Caco-2 (cell line): Measurements from ENCODE around the gene LMNTD2. TPM values are rescaled to one million over a fixed set of nuclear protein-coding genes. Genes with fewer than 3 reads are reported as not detected.

Experiments used
- BruUV-seq: library from RNA; stranded (reverse); fragments of 400-500 nt; replicated peaks from 2 replicates; lab custom pipeline; 2021; lab: Mats Ljungman, UMichigan
- CTCF ChIA-PET: fragments of 300-600 bp; sonication (Branson Sonifier 250); formaldehyde crosslinking; loops from one replicate; lab custom pipeline; 2022; ENCODE audit warnings: antibody characterized with exemption; lab: Charles Lee
- POLR2A ChIA-PET: fragments of 300-600 bp; sonication (Branson Sonifier 250); formaldehyde crosslinking; loops from one replicate; lab custom pipeline; 2022; ENCODE audit warnings: antibody characterized with exemption; lab: Charles Lee
- DNase-seq, 2 experiments: peaks; one replicate each; pipeline versions ENCODE4 v3.0.0 to v3.0.0-alpha.2; 2020 to 2022
- H3K27me3 ChIP-seq: replicated peaks from 2 replicates; pipeline ENCODE4 v1.6.0; 2011; ENCODE audit warnings: low read length; ENCODE audit not compliant: control insufficient read depth, insufficient read depth
- H3K36me3 ChIP-seq: 2 replicates; pipeline ENCODE4 v1.5.1; 2011; ENCODE audit warnings: low read length; ENCODE audit not compliant: control insufficient read depth, insufficient read depth
- H3K4me1 ChIP-seq: fragments of 250-450 bp; sonication (Bioruptor Pico); 2 replicates; pipeline ENCODE4 v1.5.1; 2020; ENCODE audit warnings: mild to moderate bottlenecking
- H3K4me3 ChIP-seq: 2 replicates; pipeline ENCODE4 v1.5.1; 2011; ENCODE audit warnings: low read depth, mild to moderate bottlenecking, control low read depth, low read length
- H3K9me3 ChIP-seq: fragments of 250-450 bp; sonication (Bioruptor Pico); 2 replicates; pipeline ENCODE4 v1.5.1; 2020; ENCODE audit warnings: mild to moderate bottlenecking, moderate library complexity
- H3K27ac Mint-ChIP-seq: one replicate; pipeline ENCODE4 v1.8.0; 2022; ENCODE audit warnings: mixed read lengths; ENCODE audit not compliant: unreplicated experiment
- H3K27me3 Mint-ChIP-seq: one replicate; pipeline ENCODE4 v1.8.0; 2022; ENCODE audit warnings: mixed read lengths; ENCODE audit not compliant: insufficient read depth, unreplicated experiment
- H3K36me3 Mint-ChIP-seq: one replicate; pipeline ENCODE4 v1.8.0; 2022; ENCODE audit warnings: mild to moderate bottlenecking, mixed read lengths; ENCODE audit not compliant: insufficient read depth, unreplicated experiment
- H3K4me1 Mint-ChIP-seq: one replicate; pipeline ENCODE4 v1.8.0; 2022; ENCODE audit warnings: low read depth, mixed read lengths; ENCODE audit not compliant: unreplicated experiment
- H3K4me3 Mint-ChIP-seq: one replicate; pipeline ENCODE4 v1.8.0; 2022; ENCODE audit warnings: mild to moderate bottlenecking, moderate library complexity, mixed read lengths; ENCODE audit not compliant: unreplicated experiment
- H3K9me3 Mint-ChIP-seq: one replicate; pipeline ENCODE4 v1.8.0; 2022; ENCODE audit warnings: mixed read lengths; ENCODE audit not compliant: unreplicated experiment
- intact Hi-C: fragments of 100-400 bp; cut with micrococcal nuclease; formaldehyde crosslinking; loops from one replicate; pipeline ENCODE4 v1.10.0; 2022; ENCODE audit not compliant: unreplicated experiment
- total RNA-seq: library from RNA; stranded (reverse); gene quantifications from 2 replicates; pipeline ENCODE4 v1.2.3, GENCODE V29; 2022
- TF ChIP-seq, protein P1 (sequence below), 2 experiments: fragments of 200-600 bp in 1 of 2; IDR thresholded peaks; 1 replicate in 1 of 2; 2 replicates in 1 of 2; pipeline versions ENCODE4 v1.5.1 to v1.8.0; 2011 to 2022; ENCODE audit warnings: antibody characterized with exemption in 1 of 2, control low read depth in 1 of 2, inconsistent platforms in 1 of 2, low read depth in 1 of 2, low read length in 1 of 2, mild to moderate bottlenecking in 1 of 2, moderate library complexity in 1 of 2; ENCODE audit not compliant: insufficient read depth in 1 of 2, severe bottlenecking in 1 of 2, unreplicated experiment in 1 of 2

Gene LMNTD2
- total RNA-seq, 1 experiment from 2014 or later, result 11.9 TPM

DNA sequence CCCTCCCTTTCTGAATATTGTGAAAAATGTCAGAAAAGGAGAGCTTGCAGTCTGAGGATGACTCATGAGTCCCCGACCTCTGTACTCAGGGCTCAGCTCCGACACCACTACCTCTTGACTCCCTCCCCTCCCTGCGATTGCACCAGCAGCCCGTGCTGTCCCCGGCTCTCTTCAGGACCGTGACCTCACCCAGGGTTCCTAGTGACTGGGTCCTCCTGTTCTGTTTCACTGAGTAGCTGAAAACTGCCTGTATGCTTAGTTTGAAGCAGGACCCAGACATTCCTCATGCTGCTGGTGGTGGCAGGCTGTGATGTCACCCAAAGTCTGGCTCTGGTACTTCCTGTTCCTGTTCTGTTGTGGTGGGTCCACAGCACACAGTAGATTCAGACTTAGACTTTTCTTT is 27.4 kb upstream of the LMNTD2 start:
- no peak overlapping the region for H3K4me3 ChIP-seq
- peaks cover 3% of the 10 kb centered on the region for H3K36me3 ChIP-seq
- DNase-seq, result peak; percentile 91 to 93
- H3K4me1 Mint-ChIP-seq, result peaks cover 29% of the 10 kb centered on the region
- H3K9me3 ChIP-seq, result no peaks in the 10 kb centered on the region
- peaks cover 25% of the 10 kb centered on the region for H3K4me1 ChIP-seq
- POLR2A ChIA-PET, result interaction anchor here (0.6 to 1.2 kb wide), 5 partner anchors 12 to 231 kb away, joined by 3 to 17 read pairs (median 9); partner anchors contain the start of genes PHRF1 and TMEM80
- TF ChIP-seq, protein P1, sequence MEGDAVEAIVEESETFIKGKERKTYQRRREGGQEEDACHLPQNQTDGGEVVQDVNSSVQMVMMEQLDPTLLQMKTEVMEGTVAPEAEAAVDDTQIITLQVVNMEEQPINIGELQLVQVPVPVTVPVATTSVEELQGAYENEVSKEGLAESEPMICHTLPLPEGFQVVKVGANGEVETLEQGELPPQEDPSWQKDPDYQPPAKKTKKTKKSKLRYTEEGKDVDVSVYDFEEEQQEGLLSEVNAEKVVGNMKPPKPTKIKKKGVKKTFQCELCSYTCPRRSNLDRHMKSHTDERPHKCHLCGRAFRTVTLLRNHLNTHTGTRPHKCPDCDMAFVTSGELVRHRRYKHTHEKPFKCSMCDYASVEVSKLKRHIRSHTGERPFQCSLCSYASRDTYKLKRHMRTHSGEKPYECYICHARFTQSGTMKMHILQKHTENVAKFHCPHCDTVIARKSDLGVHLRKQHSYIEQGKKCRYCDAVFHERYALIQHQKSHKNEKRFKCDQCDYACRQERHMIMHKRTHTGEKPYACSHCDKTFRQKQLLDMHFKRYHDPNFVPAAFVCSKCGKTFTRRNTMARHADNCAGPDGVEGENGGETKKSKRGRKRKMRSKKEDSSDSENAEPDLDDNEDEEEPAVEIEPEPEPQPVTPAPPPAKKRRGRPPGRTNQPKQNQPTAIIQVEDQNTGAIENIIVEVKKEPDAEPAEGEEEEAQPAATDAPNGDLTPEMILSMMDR (IDR thresholded peaks at IDR 0.05; ENCODE audit: insufficient read depth in 1 of 2, low read depth in 1 of 2, low read length in 1 of 2, severe bottlenecking in 1 of 2, unreplicated experiment in 1 of 2), result no peak
- H3K4me3 Mint-ChIP-seq, result peak overlapping the region; percentile 5
- H3K9me3 Mint-ChIP-seq, result no peaks in the 10 kb centered on the region
- CTCF ChIA-PET, result interaction anchor here (0.6 to 1.1 kb wide), 4 partner anchors 12 to 429 kb away, joined by 3 to 5 read pairs (median 4); partner anchors contain the start of gene PHRF1
- H3K36me3 Mint-ChIP-seq, result peaks cover 88% of the 10 kb centered on the region
- no peaks in the 10 kb centered on the region for H3K27me3 Mint-ChIP-seq
- H3K27me3 ChIP-seq, result no peaks in the 10 kb centered on the region
- BruUV-seq, result TSS peak; percentile 5
- peak overlapping the region; percentile 82 for H3K27ac Mint-ChIP-seq
- intact Hi-C loops, result loop anchor here (2.0 kb wide), 1 partner anchor 27 kb away; the partner anchor contains the start of genes LMNTD2 and RASSF7

DNA sequence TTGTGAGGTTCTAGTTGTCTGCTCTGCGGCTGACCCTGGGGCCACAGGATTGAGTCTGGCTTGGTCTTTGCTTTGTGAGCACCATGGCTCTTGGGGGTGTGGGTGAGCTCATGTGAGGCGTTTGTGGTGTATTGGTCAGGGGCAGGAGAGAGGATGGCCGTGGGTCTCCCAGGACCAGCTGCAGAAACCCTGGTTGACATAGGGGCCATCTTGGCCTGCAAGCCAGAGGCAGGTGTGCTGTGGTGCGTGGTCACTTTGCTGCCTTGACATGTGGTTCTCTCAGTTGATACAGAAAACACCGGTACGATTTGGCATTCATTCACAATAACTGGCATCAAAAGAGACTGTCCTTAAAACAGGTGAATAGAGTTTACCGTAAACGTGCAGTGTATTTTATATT is 27.0 kb upstream of the LMNTD2 start:
- TF ChIP-seq, protein P1 (IDR thresholded peaks at IDR 0.05; ENCODE audit: insufficient read depth in 1 of 2, low read depth in 1 of 2, low read length in 1 of 2, severe bottlenecking in 1 of 2, unreplicated experiment in 1 of 2), result no peak
- H3K27me3 ChIP-seq, result no peaks in the 10 kb centered on the region
- ChIA-PET POLR2A (interaction anchor here (0.6 to 1.2 kb wide), 4 partner anchors 11 to 108 kb away, joined by 3 to 17 read pairs (median 12); partner anchors contain the start of genes PHRF1 and TMEM80), CTCF (interaction anchor here (0.6 to 1.1 kb wide), 4 partner anchors 12 to 429 kb away, joined by 3 to 5 read pairs (median 4); partner anchors contain the start of gene PHRF1)
- intact Hi-C loops, result no loop called here
- no peak overlapping the region for H3K4me3 ChIP-seq
- DNase-seq, result no peak
- peaks cover 25% of the 10 kb centered on the region for H3K4me1 ChIP-seq
- no peaks in the 10 kb centered on the region for H3K9me3 Mint-ChIP-seq
- no peaks in the 10 kb centered on the region for H3K27me3 Mint-ChIP-seq
- peak overlapping the region; percentile 5 for H3K4me3 Mint-ChIP-seq
- BruUV-seq, result no TSS peak
- peaks cover 88% of the 10 kb centered on the region for H3K36me3 Mint-ChIP-seq
- H3K9me3 ChIP-seq, result no peaks in the 10 kb centered on the region
- H3K4me1 Mint-ChIP-seq, result peaks cover 29% of the 10 kb centered on the region
- peak overlapping the region; percentile 82 for H3K27ac Mint-ChIP-seq
- H3K36me3 ChIP-seq, result peaks cover 3% of the 10 kb centered on the region

DNA sequence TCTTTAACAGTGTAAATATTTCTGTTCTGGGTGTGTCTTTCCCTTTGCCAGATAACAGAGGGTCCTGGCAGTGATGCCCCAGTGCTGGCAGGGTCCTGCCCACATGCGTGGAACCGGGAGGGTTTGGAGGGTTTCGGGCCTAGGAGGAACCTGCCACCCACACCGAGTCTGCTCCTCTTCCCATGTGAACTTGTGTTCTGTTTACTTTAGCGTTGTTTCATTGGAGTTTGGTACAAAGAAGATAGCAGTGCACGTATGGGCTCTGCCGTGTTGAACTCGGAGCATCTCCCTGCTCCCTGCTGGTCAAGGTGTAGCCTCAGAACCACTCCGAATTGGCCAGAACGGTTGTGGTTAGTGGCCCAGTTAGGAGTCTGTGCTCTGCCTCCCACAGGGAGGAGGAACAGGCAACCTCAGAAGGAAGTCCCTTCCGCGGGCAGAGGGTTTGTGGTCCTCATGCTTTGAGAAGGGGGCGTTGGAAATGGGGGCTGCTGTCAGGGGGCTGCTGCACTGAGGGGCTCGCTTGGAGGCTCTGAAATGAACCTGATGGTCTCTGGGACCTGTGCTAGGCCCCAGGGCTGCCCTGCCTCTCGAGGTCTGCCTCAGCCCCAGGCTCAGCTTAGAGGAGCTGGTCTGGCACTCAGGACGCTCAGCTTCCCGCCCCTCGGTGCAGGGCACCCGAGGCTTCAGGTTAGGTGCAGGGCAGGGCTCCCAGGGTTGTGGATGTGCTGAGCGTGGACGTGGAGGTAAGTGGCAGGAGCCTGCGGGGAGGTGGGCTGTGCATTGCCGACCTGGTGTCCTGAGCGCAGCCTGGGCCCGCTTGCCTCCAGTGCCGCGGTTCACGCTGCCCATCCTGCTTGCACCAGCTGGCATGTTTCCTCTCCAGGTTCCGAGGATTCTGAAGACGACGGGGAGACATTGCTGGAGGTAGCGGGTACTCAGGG is 26.1 kb upstream of the LMNTD2 start:
- peaks cover 88% of the 10 kb centered on the region for H3K36me3 Mint-ChIP-seq
- H3K4me1 Mint-ChIP-seq, result peaks cover 29% of the 10 kb centered on the region
- H3K27me3 Mint-ChIP-seq, result no peaks in the 10 kb centered on the region
- intact Hi-C loops, result no loop called here
- Histone ChIP-seq H3K4me3 (no peak overlapping the region), H3K9me3 (no peaks in the 10 kb centered on the region), H3K27me3 (no peaks in the 10 kb centered on the region), H3K36me3 (peaks cover 5% of the 10 kb centered on the region), H3K4me1 (peaks cover 25% of the 10 kb centered on the region)
- no peaks in the 10 kb centered on the region for H3K9me3 Mint-ChIP-seq
- BruUV-seq, result no TSS peak
- TF ChIP-seq, protein P1 (IDR thresholded peaks at IDR 0.05; ENCODE audit: insufficient read depth in 1 of 2, low read depth in 1 of 2, low read length in 1 of 2, severe bottlenecking in 1 of 2, unreplicated experiment in 1 of 2), result no peak
- no peak overlapping the region for H3K4me3 Mint-ChIP-seq
- H3K27ac Mint-ChIP-seq, result peak overlapping the region; percentile 82
- no peak for DNase-seq
- POLR2A ChIA-PET, result interaction anchor here (0.6 to 0.7 kb wide), 2 partner anchors 9 to 232 kb away, joined by 4 to 8 read pairs; partner anchors contain the start of gene PNPLA2
- CTCF ChIA-PET, result no interaction called here
